Activated CD4-positive, CD25-positive, alpha-beta regulatory T cell treated with anti-CD3 and anti-CD28 coated beads, Interleukin-2, amount 50 U/mL, for 24 hours (primary cell): ENCODE measurements around the gene TCP11L2.
"Not testable (repeated sequence)": the region's sequence is repeated elsewhere in the genome, so short reads cannot be mapped to it uniquely, and the experiment has no call there.

Experiments
- ATAC-seq, 2 donors: fragments of 150-1000 bp; cut with Tn5 transposase; one replicate each; pipeline ENCODE4 v1.10.0; 2021; ENCODE audit warnings: mild to moderate bottlenecking in 1 of 2, moderate library complexity in 1 of 2

TCP11L2 gene

DNA sequence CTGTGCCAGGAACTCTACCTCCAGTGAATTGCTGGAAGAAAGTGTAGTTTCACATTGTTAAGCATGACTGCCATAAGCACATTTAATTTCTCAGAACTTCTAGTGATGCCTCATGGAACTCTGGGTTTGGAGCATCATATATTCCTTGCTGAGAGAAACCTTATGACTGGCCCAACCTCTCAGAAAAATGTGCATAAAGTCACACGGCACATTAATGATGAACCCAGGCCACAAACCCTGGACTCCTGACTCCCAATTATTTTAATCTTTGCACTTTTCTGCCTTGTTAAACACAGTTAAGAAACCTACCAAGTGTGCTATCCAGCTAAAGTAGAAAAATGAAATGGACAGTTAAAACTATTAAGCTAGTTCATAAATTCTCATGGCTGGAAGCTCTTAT is 5.6 kb downstream of the TCP11L2 start:
- ATAC-seq: peak; percentile 27 to 33

DNA sequence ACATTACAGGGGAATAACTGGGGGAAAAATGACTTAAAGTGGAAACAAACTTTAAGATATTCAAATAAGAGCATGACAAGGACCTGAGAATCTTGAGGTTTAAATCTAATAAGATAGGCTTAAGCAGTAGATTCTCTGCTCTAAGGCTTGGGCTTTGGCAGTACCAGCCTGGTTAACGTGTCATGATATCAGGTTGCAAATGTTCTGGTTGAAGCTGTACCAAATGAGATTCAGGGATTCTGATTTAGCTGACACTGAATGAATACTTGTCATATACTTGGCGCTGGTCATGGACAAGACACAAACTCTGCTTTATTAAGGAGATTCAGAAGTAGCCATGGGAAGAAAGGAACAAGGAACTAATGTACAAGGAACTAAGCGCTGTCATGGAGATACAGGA is 6.1 kb downstream of the TCP11L2 start:
- ATAC-seq: peak; percentile 27 to 39

DNA sequence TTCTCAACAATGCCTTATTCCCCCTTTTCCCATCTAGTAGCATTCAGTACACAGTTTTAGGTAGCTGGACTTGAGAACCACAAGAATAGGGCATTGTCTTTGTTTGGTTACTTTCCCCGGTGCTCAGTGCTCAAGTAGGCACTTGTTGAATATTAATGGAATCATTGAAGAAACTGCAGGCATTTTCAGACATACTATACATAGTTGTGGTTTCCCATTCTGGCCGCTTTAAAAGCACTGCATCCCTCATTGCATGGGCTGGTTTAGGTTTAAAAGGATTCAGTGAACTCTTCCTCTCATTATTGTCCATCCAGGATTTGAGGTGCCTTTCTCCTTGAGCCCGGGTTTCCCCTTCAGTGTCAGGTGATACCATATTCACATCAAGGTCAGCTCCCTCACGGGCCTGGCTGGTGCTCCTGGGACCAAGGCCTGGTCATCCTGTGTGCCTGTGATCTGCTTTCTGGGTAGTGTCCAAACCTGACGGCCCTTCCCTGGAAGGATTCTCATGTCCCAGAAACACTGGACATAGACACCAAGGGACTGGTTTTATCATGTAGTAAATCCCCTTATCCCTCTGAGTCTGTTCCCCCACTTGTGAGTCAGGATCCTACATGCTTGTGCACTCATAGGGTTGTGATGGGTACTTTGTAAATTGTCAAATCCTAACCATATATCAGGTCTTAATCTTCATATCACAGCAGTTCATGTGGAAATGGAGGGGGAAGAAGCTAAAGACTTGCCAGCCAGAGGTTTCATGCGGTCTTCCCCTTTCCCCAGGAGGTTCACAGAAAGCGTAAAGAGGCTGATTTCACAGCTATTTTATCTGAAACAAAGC is 7.4 kb downstream of the TCP11L2 start:
- ATAC-seq: no peak

DNA sequence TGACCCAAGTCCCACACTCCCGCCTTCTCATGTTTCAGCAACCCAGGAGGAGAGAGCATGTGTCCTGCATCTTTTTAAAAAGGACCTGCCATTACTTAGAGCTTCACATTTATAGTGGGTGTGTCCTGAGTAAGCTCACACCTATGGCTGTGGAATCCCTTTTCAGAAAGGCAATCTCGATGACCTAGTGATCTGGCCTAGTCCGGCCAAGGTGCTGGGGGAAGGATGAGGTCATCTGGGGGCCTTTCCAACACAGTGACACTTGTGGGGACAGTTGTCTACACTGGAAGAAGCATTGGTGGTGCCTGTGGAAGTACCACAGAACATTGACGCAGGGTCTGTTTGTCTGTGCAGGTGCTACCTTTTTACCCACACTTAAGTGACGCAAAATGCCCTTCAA is 8.2 kb downstream of the TCP11L2 start:
- ATAC-seq: no peak

DNA sequence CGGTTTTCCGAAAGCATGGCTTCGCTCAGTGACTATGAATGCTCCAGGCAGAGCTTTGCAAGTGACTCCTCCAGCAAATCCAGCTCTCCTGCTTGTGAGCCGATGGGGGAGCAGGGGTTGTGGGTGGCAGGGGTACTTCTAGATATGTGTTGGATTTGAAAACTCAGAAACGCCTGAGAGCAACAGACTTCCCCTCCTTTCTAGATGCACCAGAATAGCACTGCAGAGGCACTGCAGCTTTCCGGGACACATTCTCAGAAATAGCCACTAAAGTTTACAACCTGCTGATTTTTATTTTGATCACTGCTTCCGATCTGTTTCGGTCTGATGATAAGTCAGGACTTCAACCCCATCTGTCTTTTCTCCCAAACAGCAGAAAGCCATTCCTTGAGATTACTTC is 8.6 kb downstream of the TCP11L2 start:
- ATAC-seq: no peak

DNA sequence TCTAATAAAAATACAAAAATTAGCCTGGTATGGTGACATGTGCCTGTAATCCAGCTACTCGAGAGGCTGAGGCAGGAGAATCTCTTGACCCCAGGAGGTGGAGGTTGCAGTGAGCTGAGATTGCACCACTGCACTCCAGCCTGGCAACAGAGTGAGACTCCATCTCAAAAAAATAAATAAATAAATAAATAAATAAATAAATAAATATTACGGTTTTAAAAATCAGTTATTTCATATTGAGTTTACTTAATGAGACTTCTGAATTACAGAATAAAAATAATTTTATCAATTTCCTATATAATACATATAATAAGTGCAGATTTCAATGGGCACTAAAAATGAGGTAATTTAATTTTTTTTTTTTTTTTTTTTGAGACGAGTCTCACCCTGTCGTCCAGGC is 10.9 kb downstream of the TCP11L2 start:
- not testable (repeated sequence) for ATAC-seq

DNA sequence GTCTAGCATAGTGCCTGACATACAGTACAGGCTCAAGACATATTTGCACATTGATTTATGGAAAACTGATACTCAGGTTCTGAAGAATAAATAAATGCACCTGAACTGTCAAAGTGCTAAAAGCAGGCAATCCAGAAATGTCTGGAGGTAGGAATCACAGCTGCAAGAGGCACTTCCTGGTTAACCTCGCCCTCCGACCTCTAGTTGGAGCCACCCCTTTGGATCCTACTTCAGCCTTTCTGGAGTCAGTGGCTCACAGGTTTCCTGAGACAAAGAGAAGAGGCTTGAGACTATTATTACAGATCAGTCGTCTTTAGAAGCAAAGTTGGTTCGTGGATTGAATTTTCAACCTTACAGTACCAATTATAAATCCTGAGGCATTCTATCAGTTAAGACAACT is 13.0 kb downstream of the TCP11L2 start:
- no peak for ATAC-seq

DNA sequence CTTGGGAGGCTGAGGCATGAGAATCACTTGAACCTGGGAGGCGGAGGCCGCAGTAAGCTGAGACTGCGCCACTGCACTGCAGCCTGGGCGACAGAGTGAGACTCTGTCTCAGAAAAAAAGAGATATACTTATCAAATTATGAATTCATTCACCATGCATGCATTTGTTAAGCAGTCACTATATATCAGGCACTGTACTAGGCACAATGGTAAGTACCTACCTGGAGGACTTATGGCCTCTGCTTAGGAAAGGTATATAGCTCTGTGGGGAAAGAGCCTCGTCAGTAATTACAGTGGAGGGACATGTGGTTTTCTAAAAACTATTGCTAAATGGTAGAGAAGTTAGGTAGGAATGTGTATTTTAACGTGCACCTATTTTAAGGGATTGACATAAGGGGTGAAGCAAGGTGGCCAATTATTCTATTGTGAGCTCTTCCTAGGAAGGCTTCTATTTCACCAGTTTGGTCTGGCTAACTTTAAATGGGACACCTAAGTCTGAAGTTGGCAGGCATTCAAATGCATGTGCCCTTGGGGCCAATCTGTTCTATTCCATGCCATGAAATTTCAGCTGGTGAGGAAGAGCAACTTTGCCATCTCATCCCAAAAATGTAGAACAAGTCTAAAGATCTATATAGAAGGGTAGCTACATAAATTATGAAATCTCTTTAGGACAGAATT is 15.0 kb downstream of the TCP11L2 start:
- ATAC-seq: no peak

DNA sequence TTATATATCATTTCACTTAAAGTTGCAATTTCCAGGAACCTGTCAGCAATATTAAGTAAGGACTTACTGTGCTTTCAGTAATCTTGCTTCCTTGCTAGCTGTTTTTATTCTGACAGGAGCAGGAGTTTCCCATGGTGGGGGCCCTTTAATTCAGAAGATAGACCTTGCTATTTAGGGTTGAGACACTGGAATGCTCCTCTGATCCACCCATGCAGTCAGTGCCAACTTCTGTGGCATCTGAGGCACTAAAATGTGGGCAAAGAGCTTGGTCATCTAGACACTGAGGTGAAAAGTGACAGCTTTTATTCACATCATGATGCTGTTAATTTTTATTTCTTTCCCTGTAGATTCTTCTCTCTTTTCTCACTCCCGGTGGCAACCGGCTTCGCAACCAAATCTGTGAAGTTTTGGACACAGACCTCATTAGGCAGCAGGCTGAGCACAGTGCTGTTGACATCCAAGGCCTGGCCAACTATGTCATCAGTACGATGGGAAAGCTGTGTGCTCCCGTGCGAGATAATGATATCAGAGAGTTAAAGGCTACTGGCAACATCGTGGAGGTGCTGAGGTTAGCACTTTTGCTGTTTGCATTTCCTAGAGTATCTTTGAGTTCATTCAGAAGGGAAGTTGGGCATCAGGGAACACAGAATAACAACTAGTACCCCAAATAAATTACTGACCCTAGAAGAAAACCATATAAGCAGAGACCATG is 18.8 kb downstream of the TCP11L2 start:
- no peak for ATAC-seq

DNA sequence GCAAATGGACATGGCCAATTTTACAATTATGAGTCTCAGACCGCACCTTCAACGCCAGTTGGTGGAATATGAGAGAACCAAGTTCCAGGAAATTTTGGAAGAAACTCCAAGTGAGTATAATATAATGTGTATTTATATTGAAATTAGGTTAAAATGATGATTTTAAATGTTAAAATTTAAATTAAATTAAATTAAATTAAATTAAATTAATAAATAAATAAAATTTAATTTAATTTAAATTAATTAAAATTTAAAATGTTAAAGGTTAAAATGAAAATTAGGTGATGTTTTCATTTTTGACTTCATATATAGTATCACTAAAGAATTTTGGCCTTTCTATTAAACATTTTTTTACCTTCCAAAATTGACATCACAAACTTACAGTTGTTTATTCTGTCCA is 21.0 kb downstream of the TCP11L2 start:
- ATAC-seq: no peak

DNA sequence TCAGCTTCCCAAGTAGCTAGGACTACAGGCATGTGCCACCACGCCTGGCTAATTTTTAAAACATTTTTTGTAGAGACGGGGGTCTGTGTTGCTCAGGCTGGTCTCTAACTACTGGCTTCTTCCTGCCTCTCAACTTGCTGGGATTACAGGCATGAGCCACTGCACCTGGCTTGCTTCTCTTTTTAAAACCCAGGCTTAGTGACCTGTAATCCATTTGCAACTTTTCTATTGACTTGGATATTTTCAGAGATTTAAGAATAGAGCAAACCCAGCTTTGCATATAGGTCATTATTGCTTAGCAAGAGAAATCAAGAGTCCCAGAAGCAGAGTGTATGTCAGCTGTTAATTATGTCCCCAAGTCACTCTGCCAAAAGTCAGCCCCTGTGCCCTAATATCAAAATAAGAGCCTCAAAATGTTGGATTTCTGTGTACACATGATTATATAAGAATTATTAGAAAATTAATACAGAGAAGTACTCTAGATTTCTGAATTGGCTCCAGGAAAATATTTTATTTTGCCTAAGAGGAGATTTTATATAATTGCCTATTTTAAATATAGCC is 24.9 kb downstream of the TCP11L2 start:
- no peak for ATAC-seq

DNA sequence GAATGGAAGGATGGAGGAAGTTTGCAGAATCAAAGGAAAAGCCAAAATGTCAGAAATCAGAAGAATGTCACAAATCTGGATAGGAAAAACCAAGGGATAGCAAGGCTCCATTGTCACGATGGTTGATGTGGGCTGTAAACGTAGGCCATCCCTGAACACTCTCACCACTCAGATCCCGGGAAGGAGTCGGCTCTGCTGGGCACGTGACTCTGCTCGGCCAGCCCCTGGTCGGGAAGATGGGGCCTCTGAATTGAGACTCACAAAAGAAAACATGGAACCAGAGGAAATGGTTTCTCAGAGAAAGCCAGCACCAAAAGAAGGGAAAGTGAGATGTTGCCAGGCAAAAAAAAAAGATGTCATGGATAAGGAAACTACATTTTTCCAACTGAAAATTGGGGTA is 26.2 kb downstream of the TCP11L2 start:
- no peak for ATAC-seq

DNA sequence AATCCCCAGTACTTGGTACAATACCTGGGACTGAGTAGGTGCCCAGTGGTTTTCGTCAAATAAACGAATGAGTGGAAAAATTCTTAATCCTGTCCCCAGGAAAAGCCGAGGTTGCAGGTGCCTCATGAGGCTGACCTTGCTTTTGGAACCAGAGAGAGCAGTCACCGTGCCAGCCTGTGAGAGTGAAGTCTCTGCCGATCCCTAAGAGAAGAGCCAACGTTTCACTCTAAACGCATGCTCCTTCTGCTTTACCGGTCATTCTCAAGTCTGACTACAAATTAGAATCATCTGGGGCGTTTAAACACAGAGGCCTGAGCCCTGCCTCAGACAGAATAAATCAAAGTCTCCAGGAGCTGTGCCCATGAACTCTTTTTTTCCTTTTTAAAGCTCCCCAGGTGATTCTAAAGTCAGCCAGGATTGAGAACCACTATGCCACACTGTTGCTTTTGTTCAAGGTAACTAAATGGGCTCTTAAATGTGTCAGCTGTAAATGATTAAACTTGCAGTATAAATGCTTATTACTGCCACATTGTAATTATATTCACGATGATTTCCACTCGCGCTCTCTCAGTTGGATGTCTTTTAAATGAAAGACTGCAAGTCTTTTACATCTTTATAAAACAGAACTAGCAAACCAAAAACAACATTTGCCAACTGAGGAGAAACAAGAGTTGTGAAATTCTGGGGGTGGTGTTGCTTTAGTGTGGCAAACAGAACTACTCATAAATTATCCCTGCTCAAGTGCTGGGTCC is 26.9 kb downstream of the TCP11L2 start:
- no peak for ATAC-seq

DNA sequence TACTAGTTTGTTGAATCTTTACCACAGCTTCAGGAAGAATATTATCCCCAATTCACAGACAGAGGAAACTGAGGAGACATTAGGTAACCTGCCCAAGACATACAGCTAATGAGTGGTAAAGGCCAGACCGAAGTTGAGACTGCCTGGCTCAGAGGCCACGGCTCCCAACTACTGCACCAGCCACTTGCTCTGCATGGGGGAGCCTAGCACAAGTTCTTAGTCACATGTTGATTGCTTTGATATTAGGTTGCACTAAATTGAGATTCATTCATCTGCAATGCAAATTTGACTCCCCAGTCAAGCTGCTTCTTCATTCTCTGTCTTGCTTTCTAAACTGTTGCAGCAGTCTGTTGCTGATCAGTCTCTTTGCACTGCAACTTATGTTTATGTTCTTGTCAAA is 29.1 kb downstream of the TCP11L2 start:
- no peak for ATAC-seq

DNA sequence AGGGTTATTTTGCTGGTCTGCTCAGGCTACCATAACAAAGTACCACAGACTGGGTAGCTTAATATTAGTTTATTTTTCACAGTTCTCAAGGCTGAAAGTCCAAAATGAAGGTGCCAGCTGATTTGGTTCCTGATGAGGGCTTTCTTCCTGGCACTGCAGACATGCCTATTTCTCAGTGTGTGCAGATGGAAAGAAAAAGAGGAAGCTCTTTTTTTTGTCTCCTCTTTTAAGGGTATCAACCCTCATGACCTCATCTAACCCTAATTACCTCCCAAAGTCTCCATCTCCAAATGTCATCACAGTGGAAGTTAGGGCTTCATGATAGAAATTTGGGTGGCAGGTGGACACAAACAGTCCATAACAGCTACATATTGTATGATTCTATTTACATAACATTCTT is 30.0 kb downstream of the TCP11L2 start:
- ATAC-seq: no peak

DNA sequence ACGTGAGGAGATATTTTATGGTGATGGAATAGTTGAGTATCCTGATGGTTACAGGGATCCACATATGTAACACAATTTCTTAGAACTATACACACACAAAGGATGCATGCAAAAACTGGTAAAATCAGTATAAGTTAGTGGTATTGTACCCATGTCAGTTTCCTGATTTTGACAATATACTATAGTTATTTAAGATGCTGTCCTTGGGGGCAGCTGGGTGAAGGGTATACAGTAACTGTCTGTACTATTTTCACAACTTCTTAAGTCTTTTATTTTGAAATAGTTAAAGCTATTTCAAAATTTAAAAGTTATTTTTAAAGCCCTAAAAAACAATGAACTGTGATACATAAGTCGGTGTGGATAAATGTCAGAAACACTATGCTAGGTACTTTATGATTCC is 30.5 kb downstream of the TCP11L2 start:
- no peak for ATAC-seq

DNA sequence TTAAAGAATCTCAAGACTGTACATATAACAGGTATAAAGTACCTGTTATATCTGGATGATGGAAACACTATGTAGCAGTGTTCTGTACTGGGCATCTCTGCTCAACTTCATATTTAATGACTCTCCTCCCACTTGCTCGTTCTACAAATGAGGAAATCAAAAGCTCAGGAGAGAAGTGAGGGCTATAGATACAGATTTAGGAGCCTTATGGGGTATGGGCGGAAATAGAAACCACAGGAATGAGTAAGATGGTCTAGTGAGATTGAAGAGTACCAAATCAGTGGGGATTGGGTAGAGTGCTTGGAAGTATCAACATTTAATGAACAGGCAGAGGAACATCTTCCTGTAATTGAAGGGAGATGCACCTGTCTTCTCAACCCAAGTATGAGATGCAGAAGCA is 31.2 kb downstream of the TCP11L2 start:
- no peak for ATAC-seq

DNA sequence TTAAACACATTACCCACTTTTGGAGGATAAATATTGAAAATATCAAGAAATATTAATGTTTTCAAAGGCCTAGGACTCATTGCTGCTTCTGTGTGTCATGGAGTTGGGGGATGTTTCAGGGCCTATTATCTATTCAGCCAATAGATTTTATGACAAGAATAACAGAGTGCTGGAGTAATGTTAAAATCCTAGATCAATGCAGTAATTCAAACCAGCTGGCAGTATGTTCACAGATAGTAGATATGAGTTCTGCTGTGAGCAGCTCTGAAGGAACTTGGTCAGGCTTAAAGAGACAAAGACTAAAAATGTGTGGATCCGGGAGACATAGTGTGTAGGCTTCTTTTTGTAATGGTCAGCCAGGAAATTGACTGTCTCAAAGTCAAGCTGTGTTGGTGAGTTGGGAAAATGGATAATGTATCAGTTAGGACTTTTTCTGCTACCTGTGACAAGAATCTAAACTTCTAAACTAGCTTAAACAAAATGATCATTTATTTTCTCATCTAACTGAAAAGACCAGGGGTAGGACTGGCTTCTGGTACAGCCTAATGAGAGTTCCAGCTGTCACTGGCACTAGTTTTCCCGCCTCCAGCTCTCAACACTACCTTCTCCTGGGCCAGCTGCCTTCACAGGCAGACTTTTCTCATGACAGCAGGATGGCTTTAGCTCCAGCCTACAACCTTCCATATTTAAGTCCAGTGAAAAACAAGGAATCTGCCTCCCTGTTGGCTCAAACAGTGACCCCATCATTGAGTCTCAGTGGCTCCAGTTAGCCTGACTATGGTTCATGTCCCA is 38.7 kb downstream of the TCP11L2 start:
- ATAC-seq: no peak

DNA sequence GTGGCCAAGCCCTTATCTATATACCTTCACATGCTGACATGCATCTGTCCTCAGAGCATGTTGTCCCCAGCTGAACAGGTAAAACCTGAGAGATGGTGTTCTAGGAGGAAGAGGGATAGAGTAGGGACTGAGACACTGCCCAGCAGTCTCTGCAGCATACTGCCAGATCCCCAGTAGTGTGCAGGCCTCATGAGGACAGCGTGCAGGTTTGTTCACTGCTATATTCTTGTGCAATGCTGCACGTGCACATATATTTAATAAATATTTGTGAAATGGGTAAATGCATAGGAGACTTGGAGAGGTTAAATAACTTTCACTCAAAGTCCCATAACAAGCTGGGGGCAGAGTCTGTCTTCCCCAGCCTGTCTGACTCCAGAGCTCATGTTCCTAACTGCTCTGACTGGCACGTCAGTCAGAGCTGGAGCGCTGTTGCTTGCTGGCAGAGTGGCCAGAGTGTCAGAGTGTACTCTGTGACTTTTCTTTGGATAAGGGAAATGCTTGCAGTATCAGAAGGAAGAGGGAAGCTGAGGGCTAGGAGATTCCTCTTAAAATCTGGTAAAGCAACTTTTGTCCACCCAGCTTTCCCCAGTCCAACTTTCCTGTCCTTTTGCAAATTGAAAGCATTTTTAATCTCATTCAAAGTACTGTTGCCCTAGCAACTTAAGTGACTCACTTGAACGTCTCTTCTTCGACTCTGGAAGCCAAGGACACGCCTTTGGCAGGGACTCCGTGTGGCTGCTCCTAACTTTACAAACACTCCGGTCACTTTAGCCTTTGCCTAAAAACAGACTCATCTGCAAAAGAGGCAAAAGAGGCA is 40.1 kb downstream of the TCP11L2 start:
- no peak for ATAC-seq

DNA sequence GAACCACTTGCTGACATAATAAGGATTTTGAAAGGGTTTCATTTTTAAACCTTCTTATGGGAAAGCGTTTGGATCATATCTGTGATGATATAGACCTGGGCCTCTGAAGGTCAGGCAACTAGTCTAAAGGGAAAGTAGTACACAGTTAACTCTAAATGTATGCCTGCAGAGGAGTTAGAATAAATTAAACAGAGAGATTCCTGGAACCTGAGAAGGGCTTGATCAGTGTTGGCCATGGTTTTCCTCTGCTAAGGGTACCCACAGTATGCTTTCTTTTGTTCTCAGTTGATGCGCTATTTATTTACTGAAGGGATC is 40.6 kb downstream of the TCP11L2 start:
- no peak for ATAC-seq

DNA sequence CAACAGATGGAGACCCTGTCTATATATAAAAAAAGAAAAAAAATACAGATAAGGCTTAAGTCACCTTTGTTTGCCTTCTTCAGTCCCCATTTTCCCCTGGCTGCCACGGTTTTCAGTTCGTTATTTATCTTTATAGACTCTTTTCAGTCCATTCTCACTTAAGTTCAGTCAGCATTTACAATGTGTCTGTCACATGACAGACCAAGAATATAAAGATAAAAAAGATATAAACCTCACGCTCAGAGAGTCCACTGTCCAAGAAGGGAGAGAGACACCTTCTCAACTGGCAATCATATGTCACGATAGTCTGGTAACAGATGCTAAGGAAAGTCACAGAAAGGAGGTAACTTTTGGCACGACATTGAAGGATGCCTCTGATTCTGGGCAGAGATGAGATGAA is 41.6 kb downstream of the TCP11L2 start:
- ATAC-seq: no peak
